ENCODE measurements around the gene NR3C2. TPM values are rescaled to one million over a fixed set of nuclear protein-coding genes. Genes with fewer than 3 reads are reported as not detected.

Gene NR3C2
- total and polyA plus RNA-seq, 8 donors = 2.0 to 36.4 (median 16.9) TPM

- no peak for DNase-seq
- TF ChIP-seq POLR2AphosphoS5 (IDR thresholded peaks at IDR 0.05) (no peak), CTCF (IDR thresholded peaks at IDR 0.05) (no peak), EP300 (IDR thresholded peaks at IDR 0.05) (no peak), POLR2A (IDR thresholded peaks at IDR 0.05) (no peak)
- no peaks in the 10 kb centered on the region for H3K36me3 ChIP-seq
- peak overlapping the region; percentile 90 to 98 (median 97) for H3K27ac ChIP-seq
- intact Hi-C loops (cut with DNase I; ENCODE audit: low total_unique reads) = no loop called here
- WGBS, 5 donors = 0 to 1% (median 0%) methylated on average over 27 of the region's 27 CpGs
- peak overlapping the region; percentile 73 to 95 (median 92) for H3K4me3 ChIP-seq
- H3K9me3 ChIP-seq = no peaks in the 10 kb centered on the region
- H3K4me1 ChIP-seq = peaks cover 31 to 67% (median 47%) of the 10 kb centered on the region in 4 donors
- peaks cover 0 to 26% (median 7%) of the 10 kb centered on the region in 3 donors for H3K27me3 ChIP-seq
Measured at GRCh38 chr4:148442832-148443511, 758 bp upstream of the NR3C2 start.

DNA sequence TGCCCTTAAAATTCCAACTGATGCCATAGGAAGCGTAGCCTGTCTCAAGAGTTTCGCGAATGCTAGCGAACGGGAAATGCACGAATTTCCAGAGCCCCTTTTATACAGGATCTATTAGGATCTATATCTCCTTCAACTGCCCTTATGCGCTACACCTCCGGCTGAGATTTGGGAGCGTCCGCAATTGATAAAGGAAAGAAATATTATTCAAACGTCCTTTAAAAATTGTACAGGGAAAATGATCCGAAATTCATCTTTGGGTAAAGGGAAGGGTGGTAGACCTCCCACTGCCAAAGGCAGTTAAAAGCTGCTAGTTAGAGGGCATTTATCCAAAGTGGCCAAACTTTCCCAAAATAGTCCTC is 609 bp downstream of the NR3C2 start:
- H3K27ac ChIP-seq = peak overlapping the region; percentile 69 to 98 (median 94)

GRCh38 chr4:148438047-148438446 is 4.2 kb downstream of the NR3C2 start:
- Histone ChIP-seq H3K4me1 (peaks cover 24 to 77% (median 50%) of the 10 kb centered on the region in 4 donors), H3K4me3 (no peak overlapping the region), H3K9me3 (no peaks in the 10 kb centered on the region), H3K27ac (no peak overlapping the region), H3K27me3 (no peaks in the 10 kb centered on the region), H3K36me3 (peaks cover 0 to 11% (median 4%) of the 10 kb centered on the region in 4 donors)
- DNase-seq = no peak
- intact Hi-C loops (cut with DNase I; ENCODE audit: low total_unique reads) = no loop called here
- 67 to 89% (median 73%) methylated on average over 2 of the region's 2 CpGs for WGBS, 5 donors
- TF ChIP-seq CTCF (IDR thresholded peaks at IDR 0.05) (no peak), POLR2A (IDR thresholded peaks at IDR 0.05) (no peak), POLR2AphosphoS5 (IDR thresholded peaks at IDR 0.05) (no peak), EP300 (IDR thresholded peaks at IDR 0.05) (no peak)

More for the DNA sequence above, 609 bp downstream of the NR3C2 start:
- H3K27me3 ChIP-seq = peaks cover 0 to 26% (median 7%) of the 10 kb centered on the region in 3 donors
- intact Hi-C loops (cut with DNase I; ENCODE audit: low total_unique reads) = no loop called here
- TF ChIP-seq EP300 (IDR thresholded peaks at IDR 0.05) (no peak), CTCF (IDR thresholded peaks at IDR 0.05) (no peak), POLR2A (IDR thresholded peaks at IDR 0.05) (no peak), POLR2AphosphoS5 (IDR thresholded peaks at IDR 0.05) (no peak)
- H3K36me3 ChIP-seq = no peaks in the 10 kb centered on the region
- WGBS, 5 donors = 2 to 5% (median 3%) methylated on average over 12 of the region's 12 CpGs
- DNase-seq = peak in 1 of 2 donors; percentile 31
- H3K4me3 ChIP-seq = peak overlapping the region; percentile 73 to 95 (median 92)
- no peaks in the 10 kb centered on the region for H3K9me3 ChIP-seq
- H3K4me1 ChIP-seq = peaks cover 19 to 57% (median 43%) of the 10 kb centered on the region in 4 donors

DNA sequence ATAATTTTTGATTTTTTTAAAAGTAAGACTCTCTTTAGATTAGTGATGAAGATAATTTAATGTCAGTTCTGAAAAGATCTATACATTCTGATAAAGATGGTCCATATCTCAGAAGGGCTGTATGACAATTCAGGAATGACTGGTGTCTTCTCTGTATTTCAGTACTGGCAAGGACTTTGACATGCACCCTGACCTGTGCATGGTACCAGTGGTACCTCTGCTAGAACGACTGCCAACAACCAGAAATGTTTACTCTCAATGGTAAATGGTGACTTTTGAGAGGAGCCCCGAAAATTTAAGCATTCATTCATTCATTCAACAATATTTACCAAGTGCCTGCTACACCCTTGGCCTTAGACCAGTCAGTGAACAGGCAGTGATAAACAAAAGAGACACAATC is 4.8 kb downstream of the NR3C2 start:
- Histone ChIP-seq H3K4me1 (peaks cover 24 to 82% (median 53%) of the 10 kb centered on the region in 4 donors), H3K9me3 (no peaks in the 10 kb centered on the region), H3K4me3 (no peak overlapping the region), H3K27me3 (no peaks in the 10 kb centered on the region), H3K36me3 (peaks cover 0 to 11% (median 4%) of the 10 kb centered on the region in 4 donors), H3K27ac (no peak overlapping the region)
- intact Hi-C loops (cut with DNase I; ENCODE audit: low total_unique reads) = no loop called here
- no peak for TF ChIP-seq CTCF (IDR thresholded peaks at IDR 0.05)
- no peak for TF ChIP-seq EP300 (IDR thresholded peaks at IDR 0.05)
- no peak for TF ChIP-seq POLR2AphosphoS5 (IDR thresholded peaks at IDR 0.05)
- TF ChIP-seq POLR2A (IDR thresholded peaks at IDR 0.05) = no peak
- DNase-seq = no peak
- 34 to 53% (median 40%) methylated on average over 2 of the region's 2 CpGs for WGBS, 5 donors

All from stomach (tissue), 9 donors.